ENCODE results near the gene OR4S2. TPM values are rescaled to one million over a fixed set of nuclear protein-coding genes. Genes with fewer than 3 reads are reported as not detected.

Gene OR4S2
- total RNA-seq, 1 donor from 2014 or later, result not detected

GRCh38 chr11:55701429-55701828 is 53.3 kb downstream of the OR4S2 start:
- TF ChIP-seq CTCF (IDR thresholded peaks at IDR 0.05; ENCODE audit: insufficient read depth, low read length, severe bottlenecking), result no peak
- Histone ChIP-seq H3K4me3 (ENCODE audit: low read depth, low read length) (no peak overlapping the region), H3K36me3 (ENCODE audit: control insufficient read depth, insufficient read depth, low read length) (no peaks in the 10 kb centered on the region), H3K27me3 (ENCODE audit: control insufficient read depth, insufficient read depth, low read length) (no peaks in the 10 kb centered on the region)
- no peak for FAIRE-seq
- DNase-seq (ENCODE audit: low read depth), result no peak

Other genes with a start within 250 kb of the OR4S2 start
- not detected in 2 replicates for gene OR4C15, start 93.9 kb upstream of the OR4S2 start, total RNA-seq
- not detected in 2 replicates for gene OR4C16, start 76.2 kb upstream of the OR4S2 start, total RNA-seq
- not detected in 2 replicates for gene OR4C11, start 40.7 kb upstream of the OR4S2 start, total RNA-seq
- not detected in 2 replicates for gene OR4P4, start 13.2 kb upstream of the OR4S2 start, total RNA-seq
- gene OR4C6, start 13.9 kb downstream of the OR4S2 start, total RNA-seq, result not detected in 2 replicates
- gene OR5D13, start 125.1 kb downstream of the OR4S2 start, total RNA-seq, result not detected in 2 replicates
- not detected in 2 replicates for gene OR5D14, start 147.2 kb downstream of the OR4S2 start, total RNA-seq
- gene OR5L1, start 163.0 kb downstream of the OR4S2 start, total RNA-seq, result not detected in 2 replicates
- not detected in 2 replicates for gene OR5D18, start 171.3 kb downstream of the OR4S2 start, total RNA-seq
- gene OR5L2, start 178.9 kb downstream of the OR4S2 start, total RNA-seq, result not detected in 2 replicates
- not detected in 2 replicates for gene OR5D16, start 190.4 kb downstream of the OR4S2 start, total RNA-seq
- not detected in 2 replicates for gene TRIM51, start 235.0 kb downstream of the OR4S2 start, total RNA-seq

All from bronchial epithelial cell (primary cell).